ENCODE data around the gene KAZN. TPM values are rescaled to one million over a fixed set of nuclear protein-coding genes. Genes with fewer than 3 reads are reported as not detected.
A peak's percentile ranks its signal among the peaks of the same experiment; 100 is the strongest.

Gene KAZN
- total RNA-seq, 4 donors from 2014 or later = 0.77 to 12.3 (median 4.9) TPM

- no peak for TF ChIP-seq POLR2A (IDR thresholded peaks at IDR 0.05)
- TF ChIP-seq, protein P1, sequence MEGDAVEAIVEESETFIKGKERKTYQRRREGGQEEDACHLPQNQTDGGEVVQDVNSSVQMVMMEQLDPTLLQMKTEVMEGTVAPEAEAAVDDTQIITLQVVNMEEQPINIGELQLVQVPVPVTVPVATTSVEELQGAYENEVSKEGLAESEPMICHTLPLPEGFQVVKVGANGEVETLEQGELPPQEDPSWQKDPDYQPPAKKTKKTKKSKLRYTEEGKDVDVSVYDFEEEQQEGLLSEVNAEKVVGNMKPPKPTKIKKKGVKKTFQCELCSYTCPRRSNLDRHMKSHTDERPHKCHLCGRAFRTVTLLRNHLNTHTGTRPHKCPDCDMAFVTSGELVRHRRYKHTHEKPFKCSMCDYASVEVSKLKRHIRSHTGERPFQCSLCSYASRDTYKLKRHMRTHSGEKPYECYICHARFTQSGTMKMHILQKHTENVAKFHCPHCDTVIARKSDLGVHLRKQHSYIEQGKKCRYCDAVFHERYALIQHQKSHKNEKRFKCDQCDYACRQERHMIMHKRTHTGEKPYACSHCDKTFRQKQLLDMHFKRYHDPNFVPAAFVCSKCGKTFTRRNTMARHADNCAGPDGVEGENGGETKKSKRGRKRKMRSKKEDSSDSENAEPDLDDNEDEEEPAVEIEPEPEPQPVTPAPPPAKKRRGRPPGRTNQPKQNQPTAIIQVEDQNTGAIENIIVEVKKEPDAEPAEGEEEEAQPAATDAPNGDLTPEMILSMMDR (IDR thresholded peaks at IDR 0.05) = no peak
- Histone ChIP-seq H3K4me1 (no peaks in the 10 kb centered on the region), H3K4me3 (no peak overlapping the region), H3K9me3 (no peaks in the 10 kb centered on the region), H3K27me3 (no peaks in the 10 kb centered on the region), H3K27ac (no peak overlapping the region), H3K36me3 (no peaks in the 10 kb centered on the region)
- intact Hi-C loops (cut with DNase I; ENCODE audit: low total_unique reads) = no loop called here
- no peak for DNase-seq
Measured at GRCh38 chr1:14778541-14778897, 180.0 kb downstream of the KAZN start.

- H3K4me1 ChIP-seq = no peaks in the 10 kb centered on the region
- H3K27ac ChIP-seq = no peak overlapping the region
- intact Hi-C loops (cut with DNase I; ENCODE audit: low total_unique reads) = no loop called here
- H3K4me3 ChIP-seq = no peak overlapping the region
- no peaks in the 10 kb centered on the region for H3K9me3 ChIP-seq
- DNase-seq = no peak
- no peaks in the 10 kb centered on the region for H3K36me3 ChIP-seq
- no peaks in the 10 kb centered on the region for H3K27me3 ChIP-seq
- no peak for TF ChIP-seq POLR2A (IDR thresholded peaks at IDR 0.05)
- TF ChIP-seq, protein P1 (IDR thresholded peaks at IDR 0.05) = peak; percentile 10 to 28 (median 26)
Measured at GRCh38 chr1:14778898-14779865, 180.7 kb downstream of the KAZN start.

- Histone ChIP-seq H3K27ac (no peak overlapping the region), H3K4me1 (no peaks in the 10 kb centered on the region), H3K36me3 (no peaks in the 10 kb centered on the region), H3K9me3 (no peaks in the 10 kb centered on the region), H3K4me3 (no peak overlapping the region), H3K27me3 (no peaks in the 10 kb centered on the region)
- intact Hi-C loops (cut with DNase I; ENCODE audit: low total_unique reads) = no loop called here
- TF ChIP-seq, protein P1 (IDR thresholded peaks at IDR 0.05) = no peak
- DNase-seq = no peak
Measured at GRCh38 chr1:14780271-14780670, 181.8 kb downstream of the KAZN start.

DNA sequence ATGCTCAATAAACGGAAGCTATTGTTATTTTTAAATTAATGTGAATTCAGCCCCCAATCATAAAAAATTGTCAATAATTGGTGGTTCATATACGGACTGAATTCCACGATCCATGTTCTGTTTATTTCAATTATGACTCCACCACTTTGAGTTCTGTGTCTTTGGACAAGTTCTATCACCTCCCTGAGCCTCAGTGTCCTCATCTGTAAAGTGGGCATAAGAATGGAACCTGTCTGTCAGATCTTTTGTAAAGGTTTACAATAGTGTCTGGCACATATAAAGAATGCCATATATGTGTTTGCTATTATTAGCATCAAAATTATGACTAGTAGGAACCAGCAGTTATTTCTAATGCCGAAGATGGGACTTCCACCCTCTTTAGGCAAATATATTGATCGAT lies 183.3 kb downstream of the KAZN start:
- Histone ChIP-seq H3K4me3 (no peak overlapping the region), H3K4me1 (no peaks in the 10 kb centered on the region), H3K27me3 (no peaks in the 10 kb centered on the region), H3K36me3 (no peaks in the 10 kb centered on the region), H3K9me3 (no peaks in the 10 kb centered on the region), H3K27ac (no peak overlapping the region)
- DNase-seq = no peak
- TF ChIP-seq, protein P1 (IDR thresholded peaks at IDR 0.05) = no peak
- no peak for TF ChIP-seq POLR2A (IDR thresholded peaks at IDR 0.05)
- intact Hi-C loops (cut with DNase I; ENCODE audit: low total_unique reads) = no loop called here

- Histone ChIP-seq H3K4me1 (no peaks in the 10 kb centered on the region), H3K9me3 (no peaks in the 10 kb centered on the region), H3K27me3 (no peaks in the 10 kb centered on the region), H3K27ac (no peak overlapping the region), H3K36me3 (no peaks in the 10 kb centered on the region), H3K4me3 (no peak overlapping the region)
- TF ChIP-seq POLR2A (IDR thresholded peaks at IDR 0.05) = no peak
- TF ChIP-seq, protein P1 (IDR thresholded peaks at IDR 0.05) = no peak
- intact Hi-C loops (cut with DNase I; ENCODE audit: low total_unique reads) = no loop called here
- DNase-seq = no peak
Measured at GRCh38 chr1:14782741-14783591, 184.5 kb downstream of the KAZN start.
